CD4-positive, alpha-beta T cell treated with Interleukin-6 at 100 ng/mL for 8 hours (primary cell): ENCODE data around the gene TMTC1.
"Not testable (repeated sequence)": the region's sequence is repeated elsewhere in the genome, so short reads cannot be mapped to it uniquely, and the experiment has no call there.

Experiments used
- DNase-seq: peaks from one replicate; pipeline ENCODE4 v3.0.0-alpha.2; 2020; ENCODE audit warnings: mixed read lengths, low spot score

Gene TMTC1

DNA sequence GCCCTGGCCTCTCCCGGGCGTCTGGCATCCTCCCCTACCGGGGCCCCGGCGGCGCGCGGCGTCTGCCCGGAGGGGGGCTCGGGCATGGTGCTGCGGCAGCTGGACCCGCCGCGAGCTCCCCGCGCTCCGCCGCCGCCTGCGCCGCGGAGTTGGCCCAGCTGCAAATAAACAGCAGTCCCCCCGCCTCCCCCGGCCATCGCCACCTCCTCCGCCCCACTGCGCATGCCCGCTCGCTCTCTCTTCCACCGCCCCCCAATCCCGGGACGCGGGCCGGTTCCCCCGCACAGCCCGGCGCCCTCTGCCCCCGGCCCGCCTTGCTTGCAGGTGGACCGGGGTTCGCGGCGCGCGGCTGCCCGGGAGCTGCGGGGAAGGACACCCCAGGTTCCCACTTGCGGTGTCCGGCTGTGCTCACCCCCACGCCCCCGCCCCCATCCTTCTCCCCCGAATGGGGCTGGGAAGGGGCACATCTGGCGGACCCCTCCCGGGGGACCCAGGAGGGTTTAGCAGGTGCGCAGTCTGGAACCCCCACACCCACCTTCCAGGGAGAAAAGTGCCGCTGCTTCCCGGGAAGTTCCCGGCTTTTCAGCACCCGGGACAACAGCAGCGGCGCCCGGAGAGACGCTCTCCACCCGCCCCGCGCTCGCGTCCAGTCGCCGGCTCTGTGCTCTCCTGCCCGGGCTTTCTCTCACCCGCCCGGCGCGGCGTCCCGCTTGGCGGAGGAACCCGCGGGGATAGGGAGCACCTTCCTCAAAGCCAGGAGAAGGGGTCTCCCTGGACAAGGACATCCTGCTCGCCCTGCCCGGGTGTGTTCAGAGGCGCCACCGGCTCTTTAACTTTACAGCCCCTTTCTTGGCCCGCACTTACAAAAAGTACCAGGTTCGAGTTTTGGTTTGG lies at the start of gene TMTC1:
TSS of gene TMTC1 (minus strand) at position 170 of the 894 bp plus-strand sequence. CDS start 191 bp downstream, outside the sequence.
- no peak for DNase-seq

- no peak for DNase-seq
These were observed 47.4 kb upstream of the TMTC1 start for GRCh38 chr12:29831173-29831572.

DNA sequence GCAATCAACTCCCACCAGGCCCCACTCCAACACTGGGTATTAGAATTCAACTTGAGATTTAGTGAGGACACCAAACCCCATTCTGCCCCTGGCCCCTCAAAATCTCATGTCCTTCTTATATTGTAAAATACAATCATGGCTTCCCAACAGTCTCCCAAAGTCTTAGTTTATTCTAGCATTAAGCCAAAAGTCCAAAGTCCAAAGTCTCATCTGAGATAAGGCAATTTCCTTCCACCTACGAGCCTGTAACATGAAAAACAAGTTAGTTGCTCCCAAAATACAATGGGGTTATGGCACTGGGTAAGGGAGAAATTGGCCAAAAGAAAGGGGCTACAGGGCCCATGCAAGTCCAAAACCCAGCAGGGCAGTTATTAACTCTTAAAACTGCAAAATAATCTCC lies 46.6 kb upstream of the TMTC1 start:
- no peak for DNase-seq

- DNase-seq: no peak
These were observed 35.3 kb upstream of the TMTC1 start for GRCh38 chr12:29818916-29819623.

DNA sequence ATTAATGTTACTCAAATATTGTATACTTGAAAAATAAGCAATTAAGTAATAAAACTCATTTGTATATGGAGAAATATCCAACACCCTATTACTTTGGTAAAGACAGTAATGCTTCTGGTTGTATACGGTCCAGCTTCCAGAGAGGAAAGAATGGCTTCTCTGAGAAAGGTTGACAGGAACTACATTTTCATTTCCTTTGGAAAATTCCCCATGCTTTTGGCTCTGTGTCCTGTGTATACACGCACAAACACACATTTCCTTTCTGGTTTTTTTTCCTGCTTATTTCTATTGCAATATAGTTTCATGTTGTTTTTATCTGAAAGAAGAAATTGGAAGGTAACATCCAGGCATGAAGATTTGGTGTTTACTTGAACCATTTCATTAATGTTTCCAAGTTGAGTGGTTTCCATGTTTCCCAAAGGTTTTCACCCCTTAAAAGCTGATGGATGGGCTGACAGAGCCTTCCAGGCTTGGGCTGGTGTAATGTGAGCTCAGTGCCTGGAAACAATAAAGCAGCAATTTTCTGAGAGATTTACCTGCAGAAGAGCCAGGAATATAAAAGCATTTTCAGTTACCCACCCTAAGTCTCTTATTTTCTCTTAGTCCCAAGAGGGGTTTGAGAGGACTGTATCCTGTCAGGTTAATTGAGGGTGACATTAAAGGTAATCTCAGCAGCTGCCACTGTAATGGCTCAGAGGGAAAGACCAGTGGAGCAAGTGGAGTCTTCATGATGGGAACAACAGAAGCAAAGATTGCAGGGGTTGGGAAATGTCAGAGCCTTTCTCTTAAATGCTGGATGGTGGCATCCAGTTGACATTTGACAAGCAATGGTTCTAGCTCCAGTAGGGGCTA lies 33.4 kb upstream of the TMTC1 start:
- no peak for DNase-seq

GRCh38 chr12:29809616-29810361 lies 26.0 kb upstream of the TMTC1 start:
- DNase-seq: not testable (repeated sequence)

DNA sequence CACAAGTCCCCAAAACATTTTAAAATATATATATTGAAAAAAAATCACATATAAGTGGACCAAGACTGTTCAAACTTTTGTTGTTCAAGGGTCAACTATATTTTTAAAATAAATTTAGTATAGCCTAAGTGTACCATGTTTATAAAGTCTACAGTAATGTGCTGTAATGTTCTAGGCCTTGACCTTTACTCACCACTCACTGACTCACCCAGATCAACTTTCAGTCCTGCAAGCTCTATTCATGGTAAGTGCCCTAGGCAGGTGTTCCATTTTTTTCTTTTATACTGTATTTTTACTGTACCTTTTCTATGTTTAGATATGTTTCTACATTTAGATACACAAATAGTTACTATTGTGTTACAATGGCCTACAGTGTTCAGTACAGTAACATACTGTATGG lies 23.4 kb upstream of the TMTC1 start:
- no peak for DNase-seq

DNA sequence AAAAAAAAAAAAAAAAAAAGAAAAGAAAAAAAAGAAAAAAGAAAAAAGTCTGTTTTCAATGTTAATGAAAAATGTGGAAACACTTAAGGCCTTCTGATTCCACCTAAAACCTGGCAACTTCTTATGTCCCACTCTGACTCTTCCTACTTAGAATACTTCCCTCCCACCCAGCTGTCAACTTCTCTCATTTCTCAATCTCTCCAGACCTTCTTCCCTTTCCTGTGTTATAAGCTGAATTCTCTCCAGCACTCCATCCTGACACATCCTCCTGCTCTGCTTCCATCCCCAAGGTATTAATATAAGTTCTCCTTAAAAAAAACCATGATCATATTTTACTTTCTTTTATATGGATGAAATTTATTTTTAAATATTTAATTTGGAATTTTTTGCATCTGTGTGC lies 20.3 kb upstream of the TMTC1 start:
- no peak for DNase-seq

GRCh38 chr12:29799591-29799990 lies 15.8 kb upstream of the TMTC1 start:
- DNase-seq: no peak

- DNase-seq: no peak
These were observed 14.0 kb upstream of the TMTC1 start for GRCh38 chr12:29797565-29798355.

GRCh38 chr12:29796823-29797263 lies 13.1 kb upstream of the TMTC1 start:
- no peak for DNase-seq

- no peak for DNase-seq
These were observed 12.0 kb upstream of the TMTC1 start for GRCh38 chr12:29795715-29796114.

DNA sequence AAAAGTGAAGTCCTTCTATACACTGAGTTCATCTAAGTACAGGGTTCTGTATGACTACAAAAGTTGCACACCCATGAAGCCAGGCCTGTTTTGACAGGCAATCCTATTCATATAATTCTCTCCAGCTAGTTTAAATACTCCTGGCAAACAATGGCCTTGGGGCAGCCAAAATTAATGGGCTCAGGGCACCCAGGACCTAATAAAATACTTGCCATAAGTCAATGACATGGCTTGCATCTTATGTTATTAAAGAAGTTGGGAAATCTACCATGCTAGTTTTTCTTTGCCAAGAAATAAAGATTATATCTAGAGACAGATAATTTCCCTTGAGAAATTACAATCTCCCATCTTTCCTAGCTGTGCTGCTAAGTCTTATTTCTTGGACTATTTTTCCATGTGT lies 11.1 kb upstream of the TMTC1 start:
- DNase-seq: no peak

- DNase-seq: no peak
These were observed 9.1 kb upstream of the TMTC1 start for GRCh38 chr12:29792853-29793252.

DNA sequence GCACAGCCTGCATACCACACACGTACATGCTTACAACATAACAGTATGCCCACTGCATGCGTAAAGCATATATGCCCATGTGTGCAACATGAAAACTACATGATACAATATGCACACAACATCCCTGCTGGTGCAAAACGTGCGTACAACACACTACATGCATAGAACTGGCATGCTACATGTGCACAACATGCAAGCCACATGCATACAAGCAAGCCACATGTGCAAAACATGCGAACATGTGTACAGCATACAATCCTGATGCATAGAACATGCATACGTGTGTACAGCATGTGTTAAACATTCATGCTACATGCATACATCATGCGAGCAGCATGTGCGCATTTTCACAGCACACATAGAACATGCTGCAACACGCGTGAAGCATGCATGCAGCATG lies 8.4 kb upstream of the TMTC1 start:
- no peak for DNase-seq

GRCh38 chr12:29782871-29783772 lies 620 bp downstream of the TMTC1 start:
- DNase-seq: no peak

DNA sequence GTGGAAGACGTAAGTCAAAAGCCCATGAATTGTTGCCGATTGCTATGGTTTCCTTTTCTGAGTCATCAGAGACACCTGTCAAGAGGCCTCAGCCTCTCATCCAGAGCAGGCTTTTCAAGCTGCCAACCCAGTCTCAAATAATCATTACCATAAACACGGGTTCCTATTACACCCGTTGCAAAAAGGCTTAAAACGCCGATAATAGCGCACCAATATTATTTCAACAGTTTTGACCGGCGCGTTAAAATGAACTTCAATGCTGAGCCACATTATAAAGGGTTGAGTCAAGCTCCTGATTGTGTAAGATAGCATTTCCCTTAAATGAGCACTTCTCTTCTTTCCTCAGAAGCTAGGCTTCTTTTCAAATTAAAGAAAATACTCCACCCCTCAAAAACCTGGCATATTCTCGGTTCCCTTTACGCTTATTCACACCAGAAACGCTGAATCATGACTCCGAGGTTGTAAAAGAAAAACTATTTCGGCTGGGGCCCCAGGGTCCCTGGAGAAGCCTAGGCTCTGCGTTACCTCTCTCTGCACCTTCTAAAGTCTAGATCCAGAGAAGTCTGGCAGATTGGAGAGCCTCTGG lies 1.4 kb downstream of the TMTC1 start:
- DNase-seq: no peak

GRCh38 chr12:29781705-29782266 lies 2.0 kb downstream of the TMTC1 start:
- DNase-seq: no peak

- DNase-seq: no peak
These were observed 2.6 kb downstream of the TMTC1 start for GRCh38 chr12:29781188-29781587.
